Measurements from ENCODE around the gene API5.

API5 gene

DNA sequence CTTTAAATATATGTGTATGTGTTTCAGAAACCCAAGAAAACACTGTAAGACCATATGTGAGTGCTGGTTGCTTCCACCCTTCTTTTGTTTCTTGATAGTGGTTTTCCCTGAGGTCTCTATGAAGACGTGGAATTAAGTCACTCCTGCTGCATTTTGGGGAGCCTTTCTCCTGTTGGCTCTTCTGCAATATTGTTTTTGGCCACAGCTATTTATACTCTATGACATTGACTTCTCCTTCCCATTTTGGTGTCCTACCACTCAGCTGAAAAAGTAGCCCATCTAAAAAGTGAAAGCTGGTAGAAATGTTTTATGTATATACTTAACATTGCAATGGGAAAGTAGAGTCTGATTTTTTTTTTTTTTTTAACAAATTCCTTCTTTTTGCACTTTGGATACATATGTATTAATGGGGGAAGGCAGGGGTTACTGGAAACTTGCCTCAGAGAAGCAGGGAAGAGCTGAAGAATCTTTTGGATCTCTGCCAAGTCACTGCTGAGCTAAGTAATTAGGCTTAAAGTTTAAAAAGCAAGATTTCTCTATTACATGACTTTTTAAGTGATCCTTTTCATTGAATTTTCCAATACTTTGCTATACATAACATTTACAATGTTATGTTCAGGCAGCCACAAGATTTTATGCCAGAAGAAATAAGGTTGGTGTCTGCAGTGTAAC lies 48.7 kb downstream of the API5 start:
- no peak for DNase-seq (ENCODE audit: low read depth)

DNA sequence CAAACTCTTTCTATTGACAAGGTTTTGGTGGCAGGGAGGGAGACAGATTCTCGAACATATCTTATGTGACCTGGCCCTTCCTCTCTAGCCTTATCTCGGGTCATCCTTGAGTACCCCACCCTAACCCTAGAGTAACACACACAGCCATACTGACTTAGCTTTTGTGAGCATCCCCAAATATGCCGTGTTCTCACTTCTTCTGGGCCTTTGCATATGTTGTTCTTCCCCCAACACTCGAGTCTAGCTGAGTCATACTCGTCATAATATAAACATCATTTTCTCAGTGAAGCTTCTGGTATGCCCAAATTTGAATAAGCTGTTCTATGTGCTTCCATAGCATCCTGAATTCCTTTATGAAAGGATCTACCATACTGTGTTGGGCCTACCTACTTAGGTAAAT lies 54.9 kb downstream of the API5 start:
- DNase-seq (ENCODE audit: low read depth): no peak

DNA sequence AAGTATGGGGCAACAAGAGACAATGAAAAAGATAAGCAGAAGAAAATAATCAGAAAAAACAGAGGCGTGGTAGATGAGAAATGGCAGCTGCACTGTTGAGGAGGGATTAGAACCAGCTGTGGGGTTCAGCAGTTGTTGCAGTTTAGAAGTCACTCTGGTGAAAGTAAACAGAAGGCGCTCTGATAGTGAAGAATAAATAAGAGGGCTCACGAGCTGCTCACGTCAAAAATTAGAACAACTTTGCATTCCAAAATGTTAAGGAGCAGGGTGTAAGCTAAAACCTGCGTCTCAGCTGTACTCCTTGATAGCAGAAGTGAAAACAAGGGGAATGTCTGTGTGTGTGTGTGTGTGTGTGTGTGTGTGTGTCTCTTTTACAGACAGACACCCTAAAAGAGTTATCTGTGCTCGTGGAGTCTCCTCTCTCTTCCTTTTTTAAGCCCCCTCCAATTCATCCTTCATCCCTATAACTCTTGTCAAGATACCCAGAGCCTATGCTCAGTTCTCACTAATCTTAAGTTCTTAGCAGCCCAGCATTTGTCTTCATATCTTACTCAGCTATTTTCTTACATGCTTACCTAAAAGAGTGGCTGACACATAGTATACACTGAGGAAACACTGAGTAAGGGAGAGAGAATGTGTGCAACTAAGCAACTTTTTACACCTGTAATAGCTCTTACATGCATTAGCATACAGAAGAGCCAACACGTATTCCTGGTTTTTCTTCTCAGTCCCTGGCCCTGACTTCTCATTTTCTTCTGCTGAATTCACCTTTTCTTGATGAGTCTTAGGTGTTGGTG lies 55.8 kb downstream of the API5 start:
- DNase-seq (ENCODE audit: low read depth): no peak

DNA sequence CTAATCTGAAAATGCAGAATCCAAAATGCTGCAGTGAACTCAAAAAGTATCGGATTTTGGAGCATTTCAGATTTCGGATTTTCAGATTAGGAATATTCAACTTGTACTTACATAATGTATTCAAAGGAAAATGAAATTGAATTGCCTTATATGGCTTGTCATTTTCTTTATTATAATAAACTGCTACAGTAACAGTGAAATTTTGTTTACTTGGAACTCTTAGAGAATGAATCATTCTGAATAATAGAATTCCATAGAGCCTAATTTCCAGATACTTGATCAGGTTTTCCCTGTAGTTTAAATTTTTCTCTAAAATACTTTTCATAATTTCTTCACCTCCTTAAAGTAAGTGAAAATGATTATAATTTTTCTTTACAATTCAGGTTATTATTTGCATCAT lies 64.3 kb downstream of the API5 start:
- no peak for DNase-seq (ENCODE audit: low read depth)

DNA sequence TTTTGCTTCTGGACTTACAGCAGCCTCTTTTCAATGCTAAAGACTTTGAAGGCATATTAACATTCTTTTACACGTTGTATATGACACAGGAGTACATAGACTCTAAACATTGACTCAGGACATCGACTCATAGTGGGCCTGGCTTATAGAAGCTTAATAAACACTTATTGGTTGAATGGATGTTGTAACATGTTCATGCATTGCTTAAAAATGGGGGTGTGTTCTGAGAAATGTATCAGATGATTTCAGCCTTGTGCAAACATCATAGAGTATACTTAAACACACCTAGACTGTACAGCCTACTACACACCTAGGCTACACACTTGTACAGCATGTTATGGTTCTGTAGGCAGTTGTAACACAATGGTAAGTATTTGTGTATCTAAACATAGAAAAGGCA lies 64.8 kb downstream of the API5 start:
- no peak for DNase-seq (ENCODE audit: low read depth)

DNA sequence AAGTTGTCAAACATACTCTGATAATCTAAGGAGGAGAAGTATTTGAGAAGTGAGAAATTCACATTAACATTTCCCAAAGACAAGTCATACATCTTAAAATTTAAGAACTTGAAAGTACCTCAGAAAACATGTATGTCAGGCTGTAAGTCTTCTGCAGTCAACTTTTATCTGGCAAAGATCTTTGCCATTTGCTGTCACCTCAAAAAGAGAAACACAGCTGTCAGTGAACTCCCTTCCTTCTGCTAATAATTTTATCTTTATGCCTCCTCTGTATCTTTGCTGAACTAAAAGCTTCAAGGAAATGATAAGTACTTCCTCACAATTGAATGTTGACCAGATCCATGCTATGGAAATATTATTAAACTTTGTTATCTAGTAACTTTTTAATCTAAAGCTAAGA lies 65.6 kb downstream of the API5 start:
- no peak for DNase-seq (ENCODE audit: low read depth)

DNA sequence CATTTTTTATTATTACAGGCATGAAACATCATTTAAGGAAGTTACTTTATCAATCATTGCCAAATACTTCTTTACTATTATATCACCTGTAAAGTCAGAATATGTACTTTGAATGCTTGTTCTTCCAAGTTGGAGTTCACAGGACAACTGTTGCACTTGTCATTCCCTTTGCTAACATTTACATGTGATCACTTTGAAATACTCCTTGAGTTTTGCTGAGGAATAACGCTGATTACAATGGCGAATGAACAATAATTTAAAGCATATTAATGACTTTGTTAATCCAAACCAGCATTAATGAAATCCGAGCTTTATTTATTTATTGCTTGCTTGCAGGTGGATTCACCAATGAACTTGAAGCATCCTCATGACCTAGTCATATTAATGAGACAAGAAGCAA lies 67.1 kb downstream of the API5 start:
- no peak for DNase-seq (ENCODE audit: low read depth)

DNA sequence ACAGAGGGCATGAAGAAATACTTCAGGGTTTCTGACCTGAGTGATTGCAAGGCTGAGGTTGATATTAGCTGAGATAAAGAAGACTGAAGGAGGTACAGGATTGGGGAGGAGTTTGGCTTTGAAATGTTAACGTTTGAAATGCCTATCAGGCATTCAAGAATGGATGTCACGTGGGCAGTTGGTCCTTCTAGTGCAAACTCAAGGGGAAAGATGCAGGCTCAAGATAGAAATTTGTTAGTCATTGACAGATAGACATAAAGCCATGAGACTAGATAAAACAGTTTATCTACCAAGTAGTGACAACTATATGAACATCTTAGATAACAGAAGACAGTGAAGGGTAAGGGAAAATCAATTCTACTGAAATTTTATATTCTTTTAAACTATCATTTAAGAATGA lies 70.0 kb downstream of the API5 start:
- no peak for DNase-seq (ENCODE audit: low read depth)

DNA sequence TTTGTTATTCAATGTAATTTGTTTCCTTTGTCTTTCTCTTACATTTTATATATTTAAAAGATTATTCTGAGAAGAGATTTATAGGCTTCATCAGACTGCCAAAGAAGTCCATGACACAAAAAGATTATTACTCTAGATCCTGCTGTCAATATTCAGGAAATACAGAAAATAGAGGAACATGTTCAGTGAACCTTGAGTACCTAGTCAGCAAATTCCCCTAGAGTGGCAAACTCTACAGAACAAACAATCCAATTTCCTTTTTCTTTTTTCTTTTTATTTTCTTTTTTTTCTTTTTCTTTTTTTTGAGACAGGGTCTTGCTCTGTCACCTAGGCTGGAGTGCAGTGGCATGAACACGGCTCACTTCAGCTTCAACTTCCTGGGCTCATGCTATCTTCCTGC lies 70.8 kb downstream of the API5 start:
- DNase-seq (ENCODE audit: low read depth): no peak

DNA sequence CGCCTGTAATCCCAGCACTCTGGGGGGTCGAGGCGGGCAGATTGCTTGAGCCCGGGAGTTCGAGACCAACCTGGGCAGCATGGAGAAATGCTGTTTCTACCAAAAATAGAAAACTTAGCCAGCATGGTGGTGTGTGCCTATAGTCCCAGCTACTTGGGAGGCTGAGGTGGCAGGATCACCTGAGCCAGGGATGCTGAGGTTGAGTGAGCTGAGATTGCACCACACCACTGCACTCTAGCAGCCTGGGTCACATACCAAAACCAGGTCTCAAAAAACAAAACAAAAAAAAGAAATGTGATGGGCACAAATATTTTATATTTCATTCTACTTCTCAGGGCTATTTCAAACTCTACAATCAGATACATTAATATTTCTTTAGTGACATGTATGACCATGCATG lies 72.6 kb downstream of the API5 start:
- no peak for DNase-seq (ENCODE audit: low read depth)

DNA sequence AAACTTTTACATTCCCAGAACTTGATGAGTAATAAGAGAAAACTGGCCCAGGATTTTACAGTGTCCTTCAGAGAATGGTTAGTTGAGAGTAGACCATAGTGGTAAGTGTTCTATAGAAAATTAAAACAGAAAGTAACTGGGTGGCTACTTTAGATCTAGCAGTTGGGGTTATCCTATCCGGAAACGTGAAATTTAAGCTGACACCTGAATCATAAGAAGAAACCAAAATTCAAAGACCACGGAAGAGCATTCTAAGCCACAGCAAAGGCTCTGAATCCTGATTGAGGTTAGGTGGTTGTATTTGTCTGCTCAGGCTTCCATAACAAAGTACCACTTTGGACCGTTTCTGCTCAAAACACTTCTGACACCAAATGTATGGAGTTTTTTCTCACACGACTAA lies 80.9 kb downstream of the API5 start:
- no peak for DNase-seq (ENCODE audit: low read depth)

DNA sequence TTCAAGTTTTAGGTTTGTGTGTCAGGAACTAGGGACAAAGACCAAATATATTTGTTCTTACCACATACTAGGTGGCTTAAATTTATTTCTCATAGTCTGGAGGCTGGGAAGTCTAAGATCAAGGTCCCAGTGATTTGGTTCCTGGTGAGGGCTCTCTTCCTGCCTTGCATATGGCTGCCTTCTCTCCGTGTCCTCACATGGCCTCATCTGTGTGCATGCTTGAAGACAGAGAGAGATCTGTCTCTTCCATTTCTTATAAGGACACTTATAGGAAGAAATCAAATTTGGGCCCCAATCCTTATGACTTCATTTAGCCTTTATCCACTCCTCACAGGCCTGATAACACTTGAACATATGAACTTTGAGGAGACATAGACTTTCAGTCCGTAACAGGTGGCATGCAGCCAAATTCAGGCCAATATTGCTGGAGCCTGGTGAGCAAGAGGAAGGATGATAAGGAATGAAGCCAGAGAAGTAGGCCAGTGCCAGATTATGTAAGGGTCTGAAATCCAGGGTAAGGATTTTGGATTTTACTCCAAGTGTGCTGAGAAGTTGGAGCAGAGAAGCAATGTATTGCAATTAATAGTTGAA lies 82.1 kb downstream of the API5 start:
- DNase-seq (ENCODE audit: low read depth): no peak
